HG03135 (cell line): ENCODE results near the gene MPPE1.
"Not testable (repeated sequence)": the region's sequence is repeated elsewhere in the genome, so short reads cannot be mapped to it uniquely, and the experiment has no call there.

Source experiments
- ATAC-seq: cut with Tn5 transposase; IDR thresholded peaks from one replicate; pipeline ENCODE4 v1.9.1; 2021; ENCODE audit warnings: mild to moderate bottlenecking, moderate library complexity; ENCODE audit not compliant: unreplicated experiment

Gene MPPE1

DNA sequence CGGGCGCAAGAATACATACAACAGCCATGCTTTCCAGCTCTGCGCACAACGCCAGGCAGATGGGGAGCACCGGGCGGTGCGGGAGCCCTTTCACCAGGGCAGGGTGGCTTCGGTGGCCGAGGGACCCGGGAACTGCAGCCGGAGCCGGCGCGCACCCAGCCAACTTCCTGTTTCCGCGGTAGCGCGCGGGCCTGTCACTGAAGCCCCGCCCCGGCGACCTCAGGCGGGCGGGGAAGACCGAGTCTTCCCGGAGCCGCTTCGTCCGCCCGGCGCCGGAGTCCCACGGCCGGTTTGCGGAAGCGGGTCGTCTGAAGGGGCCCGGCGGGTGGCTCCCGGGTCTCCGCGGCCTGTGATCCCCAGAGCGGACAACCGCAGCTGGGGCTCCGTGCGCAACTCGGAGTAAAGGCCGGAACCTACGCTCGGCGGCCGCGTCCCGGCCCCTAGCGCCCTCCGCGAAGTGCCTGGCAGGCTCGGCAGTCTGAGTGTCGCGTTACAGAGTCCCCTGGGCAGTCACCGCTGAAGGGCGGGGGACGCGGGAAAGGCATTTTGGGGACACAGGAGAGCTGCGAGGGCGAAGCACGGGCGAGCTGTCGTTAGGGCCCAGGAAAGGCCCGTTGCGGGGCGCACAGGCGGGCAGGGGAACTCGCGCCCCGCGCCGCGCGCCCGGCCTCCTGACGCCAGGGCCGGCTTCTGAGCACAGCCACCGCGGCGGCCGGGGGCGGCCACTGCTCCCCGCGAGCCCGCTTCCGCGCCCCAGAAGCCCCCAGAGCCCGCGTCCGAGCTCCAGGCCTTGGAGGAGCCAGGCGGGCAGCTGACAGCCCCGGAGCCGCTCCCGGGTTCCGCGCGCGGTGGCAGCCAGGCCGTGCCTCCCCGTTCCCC lies at the start of gene MPPE1:
TSS of gene MPPE1 (minus strand) at position 136 of the 879 bp plus-strand sequence. CDS start 11,053 bp downstream, outside the sequence.
- peak; percentile 81 for ATAC-seq

- no peak for ATAC-seq
These were observed 49.5 kb upstream of the MPPE1 start for GRCh38 chr18:11957636-11958035.

- ATAC-seq = no peak
These were observed 48.5 kb upstream of the MPPE1 start for GRCh38 chr18:11956371-11957308.

DNA sequence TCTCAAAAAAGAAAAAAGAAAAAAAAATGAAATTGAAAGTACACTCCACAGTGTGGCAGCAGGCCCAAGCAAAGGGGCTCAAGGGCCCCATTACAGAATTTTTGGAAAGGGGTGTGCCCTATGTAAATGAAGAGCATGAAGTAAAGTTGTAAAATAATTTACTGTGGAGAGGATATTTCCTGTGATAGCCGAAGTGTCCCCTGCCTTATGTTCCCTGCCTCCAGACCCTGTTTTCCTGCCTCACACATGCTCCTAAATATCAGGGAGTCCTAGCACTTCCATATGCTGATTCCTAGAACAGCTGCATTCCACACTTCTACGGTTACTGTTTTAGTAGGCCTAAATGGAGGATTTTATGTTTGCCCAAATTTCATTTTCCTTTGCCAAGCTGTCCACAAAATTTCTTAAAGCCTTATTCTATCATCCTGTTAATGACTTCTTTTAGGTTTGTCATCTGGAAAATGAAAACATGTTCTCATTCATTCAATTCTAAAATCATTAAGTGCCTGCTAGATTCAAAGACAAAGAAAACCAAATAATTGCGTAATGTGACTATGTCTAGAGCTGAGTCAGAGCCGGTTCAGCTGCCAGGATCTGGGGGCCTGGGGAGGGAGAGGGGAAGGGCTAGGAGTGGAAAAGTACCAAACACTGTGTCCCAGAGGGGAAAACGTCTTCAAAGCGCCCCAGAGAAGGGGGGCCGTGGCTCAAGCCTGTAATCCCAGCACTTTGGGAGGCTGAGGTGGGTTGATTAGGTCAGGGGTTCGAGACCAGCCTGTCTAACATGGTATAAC lies 47.3 kb upstream of the MPPE1 start:
- no peak for ATAC-seq

GRCh38 chr18:11953113-11953512 lies 45.0 kb upstream of the MPPE1 start:
- ATAC-seq = no peak

- ATAC-seq = no peak
These were observed 43.3 kb upstream of the MPPE1 start for GRCh38 chr18:11951390-11951851.

DNA sequence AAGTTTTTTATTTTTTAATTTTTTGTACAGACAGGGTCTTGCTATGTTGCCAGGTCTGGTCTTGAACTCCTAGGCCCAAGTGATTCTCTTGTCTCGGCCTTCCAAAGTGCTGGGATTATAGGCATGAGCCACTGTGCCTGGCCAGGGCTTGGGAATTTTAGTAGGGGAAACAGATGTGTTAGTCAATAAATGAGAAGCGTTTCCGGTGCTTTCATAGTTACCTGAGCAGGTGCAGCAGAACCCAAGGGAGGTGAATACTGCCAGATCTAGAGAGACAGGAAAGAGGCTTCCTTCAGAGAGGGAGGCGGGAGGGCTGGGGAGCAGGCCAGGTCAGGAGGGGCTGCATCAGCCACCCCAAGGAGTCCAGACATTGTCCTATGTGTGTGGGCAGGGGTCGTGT lies 42.7 kb upstream of the MPPE1 start:
- ATAC-seq = no peak

DNA sequence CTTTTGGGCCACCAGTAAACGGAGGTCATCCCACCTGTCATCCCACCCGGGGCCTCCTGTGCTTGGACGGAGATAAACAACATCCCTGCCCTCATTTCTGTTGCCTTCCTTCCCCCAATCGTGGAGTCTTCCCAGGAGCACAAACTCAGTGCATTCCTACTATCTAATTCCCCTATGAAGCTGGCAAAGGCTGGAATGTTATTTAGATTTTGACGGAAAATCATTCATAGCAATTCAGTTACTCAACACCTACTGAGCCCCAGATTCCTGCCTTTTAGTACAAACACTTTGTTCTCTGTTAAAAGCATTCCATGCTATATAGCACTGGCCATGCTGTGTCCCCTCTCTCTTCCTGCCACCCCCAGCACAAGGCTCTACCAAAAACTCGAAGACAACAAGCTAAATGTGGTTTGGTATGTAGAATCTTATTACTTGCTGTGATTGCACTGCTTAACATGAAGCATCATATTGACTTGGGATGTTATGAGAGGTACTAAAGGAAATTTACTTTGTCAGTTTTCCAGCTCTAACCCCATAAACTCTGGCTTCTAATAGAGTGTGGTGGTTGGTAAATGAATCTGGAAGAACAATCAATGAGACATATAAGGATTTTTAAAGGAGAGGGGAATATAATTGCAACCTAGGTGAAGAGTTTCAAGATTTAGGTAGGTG lies 40.9 kb upstream of the MPPE1 start:
- no peak for ATAC-seq

- peak; percentile 88 for ATAC-seq
These were observed 39.4 kb upstream of the MPPE1 start for GRCh38 chr18:11947214-11948191.

GRCh38 chr18:11946756-11947155 lies 38.6 kb upstream of the MPPE1 start:
- ATAC-seq = peak; percentile 23

GRCh38 chr18:11945834-11946659 lies 37.9 kb upstream of the MPPE1 start:
- ATAC-seq = not testable (repeated sequence)

GRCh38 chr18:11944786-11945185 lies 36.7 kb upstream of the MPPE1 start:
- no peak for ATAC-seq

GRCh38 chr18:11944252-11944651 lies 36.1 kb upstream of the MPPE1 start:
- ATAC-seq = no peak

DNA sequence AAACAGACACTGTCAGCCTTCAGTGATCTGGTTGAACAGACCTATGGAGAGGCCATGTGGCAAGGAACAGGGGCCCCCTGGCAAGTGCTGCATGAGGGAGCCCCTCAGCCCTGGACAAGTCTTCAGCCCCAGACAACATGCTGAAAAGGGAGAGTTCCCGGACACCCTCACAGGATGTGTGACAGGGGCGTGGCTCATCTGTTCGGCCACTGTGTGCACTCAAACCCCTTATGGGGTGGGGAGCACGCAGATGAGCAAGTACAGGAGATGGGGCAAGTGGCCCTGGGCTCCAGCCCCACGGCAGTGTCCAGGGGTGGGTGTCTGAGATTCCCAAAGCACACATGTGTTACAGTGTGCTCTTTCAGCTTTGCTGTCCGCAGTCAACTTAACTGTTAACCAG lies 35.4 kb upstream of the MPPE1 start:
- no peak for ATAC-seq

- ATAC-seq = no peak
These were observed 32.8 kb upstream of the MPPE1 start for GRCh38 chr18:11940956-11941355.

- ATAC-seq = no peak
These were observed 29.9 kb upstream of the MPPE1 start for GRCh38 chr18:11937874-11938478.

DNA sequence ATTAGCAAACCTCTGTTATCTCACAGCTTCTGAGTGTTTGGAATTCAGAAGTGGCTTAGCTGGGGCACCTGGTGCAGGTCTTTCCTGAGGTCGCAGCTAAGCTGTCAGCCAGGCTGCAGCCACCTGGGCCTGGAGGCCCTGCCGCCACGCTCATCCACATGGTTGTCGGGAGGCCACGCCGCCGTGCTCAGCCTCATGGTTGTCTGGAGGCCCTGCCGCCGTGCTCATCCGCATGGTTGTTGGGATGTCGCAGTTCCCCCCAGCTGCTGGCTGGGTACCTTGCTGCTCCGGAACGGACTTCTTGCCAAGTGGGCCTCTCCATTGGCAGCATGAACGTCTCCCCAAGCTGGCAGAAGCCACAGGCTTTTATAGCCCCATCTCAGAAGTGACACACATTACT lies 24.3 kb upstream of the MPPE1 start:
- no peak for ATAC-seq

DNA sequence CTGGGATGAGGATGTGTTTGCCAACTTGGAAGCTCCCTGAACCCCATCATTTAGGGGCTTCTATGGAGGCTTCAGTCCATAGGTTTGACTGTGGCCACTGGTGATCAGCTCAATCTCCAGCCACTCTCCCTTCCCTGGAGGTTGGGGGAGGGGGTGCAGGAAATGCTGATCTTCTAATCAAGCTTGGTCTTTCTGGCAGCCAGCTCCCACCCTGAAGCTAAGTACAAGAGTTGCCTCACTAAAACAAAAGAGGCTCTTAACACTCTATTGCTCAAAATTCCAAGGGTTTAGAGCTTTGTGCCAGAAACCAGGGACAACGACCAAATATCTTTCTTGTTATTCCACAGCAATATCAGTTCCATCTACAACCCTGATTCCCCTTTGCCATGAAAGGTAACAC lies 19.4 kb upstream of the MPPE1 start:
- no peak for ATAC-seq
